A549 (cell line): ENCODE measurements around the gene EDIL3. TPM values are rescaled to one million over a fixed set of nuclear protein-coding genes. Genes with fewer than 3 reads are reported as not detected.

Experiments
- ATAC-seq, 2 experiments: fragments of 200-7000 bp in 1 of 2; fragments of >200 bp in 1 of 2; cut with Nextera tagmentation in 1 of 2; cut with Tn5 transposase in 1 of 2; 3 replicates each; pipeline versions ENCODE4 v1.8.0 to v1.9.1; 2018 to 2020; ENCODE audit warnings: mild to moderate bottlenecking in 1 of 2, moderate library complexity in 1 of 2
- CTCF ChIA-PET: fragments of 300-600 bp; sonication (Branson Sonifier 250); formaldehyde crosslinking; extraction: SDS; loops from one replicate; lab custom pipeline; 2021; ENCODE audit warnings: antibody characterized with exemption, inconsistent platforms; lab: Yijun Ruan, JAX
- POLR2A ChIA-PET: fragments of 350-600 bp; formaldehyde crosslinking; extraction: SDS; loops from one replicate; lab custom pipeline; 2021; ENCODE audit warnings: antibody characterized with exemption, inconsistent platforms; lab: Yijun Ruan, JAX
- DNase-seq, 2 experiments: peaks; one replicate each; pipeline versions ENCODE4 v3.0.0 to v3.0.0-alpha.2; 2011 to 2016; ENCODE audit warnings: low read depth in 1 of 2, low spot score in 1 of 2
- FAIRE-seq: peaks from 2 replicates; lab custom pipeline; 2011; peaks lifted over from hg19 to GRCh38; lab: Jason Lieb, UNC
- H3K27ac ChIP-seq, 2 experiments: fragments of >200 bp; sonication (Bioruptor Twin); formaldehyde crosslinking; 3 replicates each; pipeline ENCODE4 v1.5.1; 2016 to 2017
- H3K4me1 ChIP-seq: fragments of >200 bp; sonication (Bioruptor Twin); formaldehyde crosslinking; 3 replicates; pipeline ENCODE4 v1.6.1; 2016
- H3K4me2 ChIP-seq: fragments of >200 bp; sonication (Bioruptor Twin); formaldehyde crosslinking; 3 replicates; pipeline ENCODE4 v1.6.1; 2016
- H3K4me3 ChIP-seq: fragments of >200 bp; sonication (Bioruptor Twin); formaldehyde crosslinking; 3 replicates; pipeline ENCODE4 v1.5.1; 2016
- H3K9me3 ChIP-seq: fragments of >200 bp; sonication (Bioruptor Twin); formaldehyde crosslinking; 3 replicates; pipeline ENCODE4 v1.6.1; 2016
- CBX2 ChIP-seq: fragments of 200-600 bp; sonication (generic); IDR thresholded peaks from 2 replicates; pipeline ENCODE4 v1.6.1; 2016; ENCODE audit warnings: low read depth, mild to moderate bottlenecking, borderline replicate concordance
- CBX8 ChIP-seq: fragments of 200-600 bp; sonication (generic); IDR thresholded peaks from 2 replicates; pipeline ENCODE4 v1.6.1; 2016
- CHD2 ChIP-seq: fragments of 150-350 bp; IDR thresholded peaks from 2 replicates; pipeline ENCODE4 v1.6.1; 2014; ENCODE audit warnings: low read length; ENCODE audit not compliant: partially characterized antibody
- CHD4 ChIP-seq: fragments of 200-600 bp; sonication (generic); IDR thresholded peaks from 2 replicates; pipeline ENCODE4 v1.6.1; 2016; ENCODE audit warnings: antibody characterized with exemption, mild to moderate bottlenecking, borderline replicate concordance
- ESRRA ChIP-seq: fragments of 150-350 bp; IDR thresholded peaks from 2 replicates; pipeline ENCODE4 v1.6.1; 2014; ENCODE audit warnings: mild to moderate bottlenecking, low read length, borderline replicate concordance
- FOSB ChIP-seq: fragments of 250-450 bp; sonication (Bioruptor Pico); IDR thresholded peaks from 2 replicates; pipeline ENCODE4 v1.5.0; 2020; ENCODE audit warnings: mild to moderate bottlenecking, moderate library complexity
- FOSL2 ChIP-seq, 2 experiments: fragments of 450-650 bp in 1 of 2; fragments of >200 bp in 1 of 2; sonication (Bioruptor Twin) in 1 of 2; formaldehyde crosslinking; IDR thresholded peaks; 2 replicates each; pipeline versions ENCODE4 v1.5.0 to v1.6.1; 2016 to 2020; ENCODE audit warnings: mild to moderate bottlenecking in 1 of 2, moderate library complexity in 1 of 2
- FOXS1 ChIP-seq: fragments of 250-450 bp; sonication (Bioruptor Pico); IDR thresholded peaks from 2 replicates; pipeline ENCODE4 v1.5.0; 2020; ENCODE audit warnings: mild to moderate bottlenecking, moderate library complexity
- JUNB ChIP-seq: fragments of >200 bp; sonication (Bioruptor Twin); formaldehyde crosslinking; IDR thresholded peaks from 2 replicates; pipeline ENCODE4 v1.6.1; 2016
- KDM1A ChIP-seq: fragments of 200-600 bp; sonication (generic); IDR thresholded peaks from 2 replicates; pipeline ENCODE4 v1.6.1; 2016; ENCODE audit warnings: low read depth, mild to moderate bottlenecking
- MAFK ChIP-seq: fragments of 450-650 bp; IDR thresholded peaks from 2 replicates; pipeline ENCODE4 v1.6.1; 2014; ENCODE audit not compliant: partially characterized antibody
- MAX ChIP-seq: IDR thresholded peaks from 2 replicates; pipeline ENCODE4 v1.6.1; 2012
- MAZ ChIP-seq: fragments of 150-350 bp; IDR thresholded peaks from 2 replicates; pipeline ENCODE4 v1.6.1; 2014; ENCODE audit warnings: antibody characterized with exemption, low read depth, low read length, borderline replicate concordance
- MYC ChIP-seq: IDR thresholded peaks from 2 replicates; pipeline ENCODE4 v1.6.1; 2012; ENCODE audit warnings: mild to moderate bottlenecking, inconsistent platforms, low read length, improper control_type of control experiment, borderline replicate concordance
- NFE2L2 ChIP-seq: fragments of 150-350 bp; conservative IDR thresholded peaks from 2 replicates; pipeline ENCODE4 v1.6.1; 2014; ENCODE audit warnings: low read length
- NPAS2 ChIP-seq: fragments of 250-450 bp; sonication (Bioruptor Pico); IDR thresholded peaks from 2 replicates; pipeline ENCODE4 v1.8.0; 2022; ENCODE audit warnings: mild to moderate bottlenecking, moderate library complexity, borderline replicate concordance
- RAD21 ChIP-seq, 2 experiments: fragments of >200 bp in 1 of 2; sonication (Bioruptor Twin) in 1 of 2; formaldehyde crosslinking in 1 of 2; IDR thresholded peaks in 1 of 2; conservative IDR thresholded peaks in 1 of 2; 2 replicates in 1 of 2; 3 replicates in 1 of 2; pipeline ENCODE4 v1.6.1; 2012 to 2018; ENCODE audit warnings: inconsistent platforms in 1 of 2
- RNF2 ChIP-seq: fragments of 200-600 bp; sonication (generic); IDR thresholded peaks from 2 replicates; pipeline ENCODE4 v1.6.1; 2016; ENCODE audit warnings: low read depth, mild to moderate bottlenecking, antibody characterized with exemption, moderate library complexity, borderline replicate concordance
- SREBF2 ChIP-seq: fragments of 450-650 bp; IDR thresholded peaks from 2 replicates; pipeline ENCODE4 v1.6.1; 2014; ENCODE audit warnings: mild to moderate bottlenecking, moderate library complexity
- TFCP2L1 ChIP-seq: fragments of 250-450 bp; sonication (Bioruptor Pico); IDR thresholded peaks from 2 replicates; pipeline ENCODE4 v1.5.0; 2021; ENCODE audit warnings: mild to moderate bottlenecking
- TP53 ChIP-seq: fragments of 250-450 bp; sonication (Bioruptor Pico); IDR thresholded peaks from 2 replicates; pipeline ENCODE4 v1.5.0; 2021; ENCODE audit warnings: mild to moderate bottlenecking, moderate library complexity
- ZC3H11A ChIP-seq: fragments of 450-650 bp; IDR thresholded peaks from 2 replicates; pipeline ENCODE4 v1.6.1; 2014; ENCODE audit warnings: antibody characterized with exemption, mild to moderate bottlenecking
- ZFP36 ChIP-seq: fragments of 450-650 bp; IDR thresholded peaks from 2 replicates; pipeline ENCODE4 v1.6.1; 2014; ENCODE audit warnings: borderline replicate concordance; ENCODE audit not compliant: partially characterized antibody
- WGBS: methylation state at CpG from one replicate; pipeline ENCODE4 v1.1.6; 2017; ENCODE audit errors: missing lambda C conversion rate; 5-methylcytosine and 5-hydroxymethylcytosine counted together
- polyA plus RNA-seq, 4 experiments: library from polyadenylated mRNA; depleted of rRNA in 3 of 4; stranded (reverse); fragments of >200 nt; fragmentation: RNase III in 1 of 4; extraction: RNeasy Plus Mini Kit Qiagen cat#74134 plus additional on column Dnase treatment in 1 of 4; gene quantifications; 2 replicates in 3 of 4; 3 replicates in 1 of 4; pipeline ENCODE4 v1.2.3, GENCODE V29; 2011 to 2017
- TF ChIP-seq, protein P1 (sequence below): IDR thresholded peaks from 2 replicates; pipeline ENCODE4 v1.6.1; 2012
- TF ChIP-seq, protein P2 (sequence below): fragments of >200 bp; sonication (Bioruptor Twin); formaldehyde crosslinking; IDR thresholded peaks from 2 replicates; pipeline ENCODE4 v1.6.1; 2016
- TF ChIP-seq, protein P3 (sequence below): fragments of 150-350 bp; IDR thresholded peaks from 2 replicates; pipeline ENCODE4 v1.6.1; 2014; ENCODE audit warnings: low read depth, mild to moderate bottlenecking, low read length

EDIL3 gene
- polyA plus RNA-seq, 2 of the 4 experiments (the other 2 are of a cell fraction) = 0.12 to 0.14 TPM

- no peak for TF ChIP-seq CHD4
- no peak for TF ChIP-seq TFCP2L1 (CRISPR knock-in tag)
- no peak for TF ChIP-seq MAZ
- no peak for TF ChIP-seq CBX2
- TF ChIP-seq FOSL2 (IDR thresholded peaks at IDR 0.05) = no peak
- TF ChIP-seq FOSL2 (CRISPR knock-in tag; IDR thresholded peaks at IDR 0.05) = no peak
- no peak for TF ChIP-seq ESRRA
- TF ChIP-seq ZC3H11A = no peak
- TF ChIP-seq RAD21 (conservative IDR thresholded peaks at IDR 0.05 in 1 of 2, IDR thresholded peaks at IDR 0.05 in 1 of 2) = no peak
- TF ChIP-seq FOSB (CRISPR knock-in tag) = no peak
- TF ChIP-seq MAX = no peak
- no peak for TF ChIP-seq FOXS1 (CRISPR knock-in tag)
- TF ChIP-seq, protein P1, sequence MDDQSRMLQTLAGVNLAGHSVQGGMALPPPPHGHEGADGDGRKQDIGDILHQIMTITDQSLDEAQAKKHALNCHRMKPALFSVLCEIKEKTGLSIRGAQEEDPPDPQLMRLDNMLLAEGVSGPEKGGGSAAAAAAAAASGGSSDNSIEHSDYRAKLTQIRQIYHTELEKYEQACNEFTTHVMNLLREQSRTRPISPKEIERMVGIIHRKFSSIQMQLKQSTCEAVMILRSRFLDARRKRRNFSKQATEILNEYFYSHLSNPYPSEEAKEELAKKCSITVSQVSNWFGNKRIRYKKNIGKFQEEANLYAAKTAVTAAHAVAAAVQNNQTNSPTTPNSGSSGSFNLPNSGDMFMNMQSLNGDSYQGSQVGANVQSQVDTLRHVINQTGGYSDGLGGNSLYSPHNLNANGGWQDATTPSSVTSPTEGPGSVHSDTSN = no peak
- no peak for TF ChIP-seq ZFP36
- no peak for TF ChIP-seq JUNB
- TF ChIP-seq, protein P2, sequence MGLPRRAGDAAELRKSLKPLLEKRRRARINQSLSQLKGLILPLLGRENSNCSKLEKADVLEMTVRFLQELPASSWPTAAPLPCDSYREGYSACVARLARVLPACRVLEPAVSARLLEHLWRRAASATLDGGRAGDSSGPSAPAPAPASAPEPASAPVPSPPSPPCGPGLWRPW = no peak
- no peak for TF ChIP-seq SREBF2
- TF ChIP-seq KDM1A = no peak
- TF ChIP-seq TP53 = no peak
- TF ChIP-seq CHD2 = no peak
- TF ChIP-seq, all 56 proteins: peak for 0
- DNase-seq = no peak
- FAIRE-seq = no peak
- no peak overlapping the region for H3K27ac ChIP-seq
- no peaks in the 10 kb centered on the region for H3K9me3 ChIP-seq
- ATAC-seq = no peak
- ChIA-PET POLR2A (no interaction called here), CTCF (no interaction called here)
- H3K4me3 ChIP-seq = no peak overlapping the region
- 3% methylated on average over 1 of the region's 1 CpG for WGBS
- H3K4me2 ChIP-seq = no peak overlapping the region
- no peaks in the 10 kb centered on the region for H3K4me1 ChIP-seq
These were observed 170.8 kb downstream of the EDIL3 start for GRCh38 chr5:84213861-84214260.

GRCh38 chr5:84213212-84213611 is 171.5 kb downstream of the EDIL3 start:
- 2% methylated on average over 1 of the region's 1 CpG for WGBS
- no peak for ATAC-seq
- no peaks in the 10 kb centered on the region for H3K4me1 ChIP-seq
- no peaks in the 10 kb centered on the region for H3K9me3 ChIP-seq
- H3K4me3 ChIP-seq = no peak overlapping the region
- DNase-seq = no peak
- H3K4me2 ChIP-seq = no peak overlapping the region
- FAIRE-seq = no peak
- ChIA-PET CTCF (interaction anchor here (0.6 to 0.7 kb wide), 3 partner anchors 88 to 377 kb away, joined by 3 to 4 read pairs (median 3); no protein-coding TSS in a partner anchor), POLR2A (no interaction called here)
- H3K27ac ChIP-seq = no peak overlapping the region
- TF ChIP-seq, protein P1 = no peak
- no peak for TF ChIP-seq NPAS2
- no peak for TF ChIP-seq JUNB
- no peak for TF ChIP-seq NFE2L2
- TF ChIP-seq MYC = no peak
- TF ChIP-seq, protein P3, sequence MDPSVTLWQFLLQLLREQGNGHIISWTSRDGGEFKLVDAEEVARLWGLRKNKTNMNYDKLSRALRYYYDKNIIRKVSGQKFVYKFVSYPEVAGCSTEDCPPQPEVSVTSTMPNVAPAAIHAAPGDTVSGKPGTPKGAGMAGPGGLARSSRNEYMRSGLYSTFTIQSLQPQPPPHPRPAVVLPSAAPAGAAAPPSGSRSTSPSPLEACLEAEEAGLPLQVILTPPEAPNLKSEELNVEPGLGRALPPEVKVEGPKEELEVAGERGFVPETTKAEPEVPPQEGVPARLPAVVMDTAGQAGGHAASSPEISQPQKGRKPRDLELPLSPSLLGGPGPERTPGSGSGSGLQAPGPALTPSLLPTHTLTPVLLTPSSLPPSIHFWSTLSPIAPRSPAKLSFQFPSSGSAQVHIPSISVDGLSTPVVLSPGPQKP = no peak
- no peak for TF ChIP-seq FOXS1 (CRISPR knock-in tag)
- no peak for TF ChIP-seq CBX8
- TF ChIP-seq, protein P2 = no peak
- no peak for TF ChIP-seq MAFK
- TF ChIP-seq RNF2 = no peak
